ENCODE results near the gene DCDC2B. TPM values are rescaled to one million over a fixed set of nuclear protein-coding genes. Genes with fewer than 3 reads are reported as not detected.
A peak's percentile ranks its signal among the peaks of the same experiment; 100 is the strongest.

Gene DCDC2B
- polyA plus RNA-seq, 2 of the 4 experiments (the other 2 are of a cell fraction) = not detected

DNA sequence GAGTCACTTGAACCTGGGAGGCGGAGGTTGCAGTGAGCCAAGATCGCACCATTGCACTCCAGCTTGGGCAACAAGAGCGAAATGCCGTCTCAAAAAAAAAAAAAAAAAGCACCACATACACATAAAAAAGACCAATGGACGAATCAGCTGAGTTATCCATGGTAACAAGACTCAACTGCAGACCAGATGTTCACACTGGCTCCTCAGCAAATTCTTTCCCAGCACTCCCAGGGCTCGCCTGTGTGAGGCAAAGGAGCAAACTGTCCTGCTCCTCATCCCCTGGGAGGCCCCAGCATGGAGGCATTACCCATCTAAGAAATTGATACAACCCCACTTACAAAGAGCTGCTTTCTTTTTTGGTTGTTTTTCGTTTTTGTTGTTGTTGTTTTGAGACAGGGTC lies 10.1 kb downstream of the DCDC2B start:
- ATAC-seq = no peak
- CTCF ChIA-PET = interaction anchor here (1.2 to 10.4 kb wide), 3 partner anchors 21 to 98 kb away, joined by 4 to 96 read pairs (median 20); partner anchors contain the start of genes FAM167B and LCK

DNA sequence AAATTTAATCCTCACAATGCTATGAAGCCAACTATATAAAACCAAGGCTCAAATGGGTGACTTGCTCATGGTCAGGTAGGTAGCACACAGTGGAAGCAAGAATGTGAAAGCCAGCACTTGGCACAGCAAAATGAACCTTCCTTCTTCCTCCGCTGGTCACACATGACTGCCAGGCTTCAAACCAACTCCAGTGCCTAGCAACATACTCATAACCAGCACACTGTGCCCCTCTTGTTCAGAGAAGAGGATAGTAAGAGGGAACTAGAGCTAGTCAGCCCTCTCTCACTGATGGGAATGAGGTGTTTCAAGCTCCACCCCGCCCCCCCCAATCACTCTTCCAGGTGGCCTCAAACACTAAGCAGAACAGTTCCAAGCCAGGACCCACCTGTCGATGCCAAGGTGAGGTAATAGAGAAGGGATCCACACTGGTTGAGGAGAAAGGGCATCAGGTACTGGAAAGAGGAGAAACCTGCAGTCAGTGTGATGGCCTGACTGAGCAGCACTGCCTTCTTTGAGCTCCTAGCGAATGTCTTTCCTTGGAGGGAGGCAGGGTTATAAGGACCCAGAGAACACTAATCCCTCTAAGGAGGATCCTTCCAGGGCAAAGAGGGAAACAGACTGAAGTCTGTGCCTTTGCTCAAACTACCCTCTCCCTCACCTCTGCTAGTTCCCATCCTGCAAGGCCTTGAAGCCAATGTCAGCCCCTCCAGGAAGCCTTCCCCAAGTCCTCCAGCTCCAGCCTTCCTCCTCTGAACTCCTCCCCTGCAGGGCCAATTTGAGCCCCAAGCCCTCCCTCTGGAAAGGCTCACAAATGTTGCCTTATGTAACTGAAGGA lies 12.1 kb downstream of the DCDC2B start:
- FAIRE-seq = no peak

More for the DNA sequence above, 10.1 kb downstream of the DCDC2B start:
- Histone ChIP-seq H3K4me3 (no peak overlapping the region), H3K4me1 (peaks cover 17% of the 10 kb centered on the region), H3K4me2 (no peak overlapping the region), H3K27ac (no peak overlapping the region), H3K9me3 (no peaks in the 10 kb centered on the region)
- DNase-seq (ENCODE audit: low read depth in 1 of 2, low spot score in 1 of 2) (no peak), FAIRE-seq (no peak)
- POLR2A ChIA-PET = no interaction called here
- WGBS (ENCODE audit: missing lambda C conversion rate) = 87% methylated on average over 7 of the region's 7 CpGs
- TF ChIP-seq POLR2AphosphoS2 (conservative IDR thresholded peaks at IDR 0.05; ENCODE audit: low read length) = no peak
- TF ChIP-seq HEYL (CRISPR knock-in tag; IDR thresholded peaks at IDR 0.05) = no peak
- no peak for TF ChIP-seq CBX2 (IDR thresholded peaks at IDR 0.05; ENCODE audit: borderline replicate concordance, low read depth)
- TF ChIP-seq FOXS1 (CRISPR knock-in tag; IDR thresholded peaks at IDR 0.05) = no peak
- no peak for TF ChIP-seq MAZ (IDR thresholded peaks at IDR 0.05; ENCODE audit: borderline replicate concordance, low read depth, low read length)
- no peak for TF ChIP-seq POLR2A (IDR thresholded peaks at IDR 0.05; ENCODE audit: low read length)
- no peak for TF ChIP-seq TP53 (CRISPR knock-in tag; IDR thresholded peaks at IDR 0.05)
- TF ChIP-seq ESRRA (IDR thresholded peaks at IDR 0.05; ENCODE audit: borderline replicate concordance, low read length) = no peak
- TF ChIP-seq KDM5A (IDR thresholded peaks at IDR 0.05) = no peak
- no peak for TF ChIP-seq MAFK (IDR thresholded peaks at IDR 0.05; ENCODE audit: partially characterized antibody)
- no peak for TF ChIP-seq JUNB (IDR thresholded peaks at IDR 0.05)
- TF ChIP-seq NR3C1 (IDR thresholded peaks at IDR 0.05) = no peak
- no peak for TF ChIP-seq SREBF2 (IDR thresholded peaks at IDR 0.05)
- TF ChIP-seq CBX8 (IDR thresholded peaks at IDR 0.05) = no peak
- TF ChIP-seq, protein P1, sequence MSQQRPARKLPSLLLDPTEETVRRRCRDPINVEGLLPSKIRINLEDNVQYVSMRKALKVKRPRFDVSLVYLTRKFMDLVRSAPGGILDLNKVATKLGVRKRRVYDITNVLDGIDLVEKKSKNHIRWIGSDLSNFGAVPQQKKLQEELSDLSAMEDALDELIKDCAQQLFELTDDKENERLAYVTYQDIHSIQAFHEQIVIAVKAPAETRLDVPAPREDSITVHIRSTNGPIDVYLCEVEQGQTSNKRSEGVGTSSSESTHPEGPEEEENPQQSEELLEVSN (IDR thresholded peaks at IDR 0.05; ENCODE audit: borderline replicate concordance, low read depth) = no peak
- TF ChIP-seq JUN (IDR thresholded peaks at IDR 0.05) = no peak
- no peak for TF ChIP-seq HOXB5 (CRISPR knock-in tag; IDR thresholded peaks at IDR 0.05)
- TF ChIP-seq KDM1A (IDR thresholded peaks at IDR 0.05; ENCODE audit: low read depth) = no peak
- TF ChIP-seq, protein P2, sequence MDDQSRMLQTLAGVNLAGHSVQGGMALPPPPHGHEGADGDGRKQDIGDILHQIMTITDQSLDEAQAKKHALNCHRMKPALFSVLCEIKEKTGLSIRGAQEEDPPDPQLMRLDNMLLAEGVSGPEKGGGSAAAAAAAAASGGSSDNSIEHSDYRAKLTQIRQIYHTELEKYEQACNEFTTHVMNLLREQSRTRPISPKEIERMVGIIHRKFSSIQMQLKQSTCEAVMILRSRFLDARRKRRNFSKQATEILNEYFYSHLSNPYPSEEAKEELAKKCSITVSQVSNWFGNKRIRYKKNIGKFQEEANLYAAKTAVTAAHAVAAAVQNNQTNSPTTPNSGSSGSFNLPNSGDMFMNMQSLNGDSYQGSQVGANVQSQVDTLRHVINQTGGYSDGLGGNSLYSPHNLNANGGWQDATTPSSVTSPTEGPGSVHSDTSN (IDR thresholded peaks at IDR 0.05) = no peak

More for the DNA sequence above, 12.1 kb downstream of the DCDC2B start:
- TF ChIP-seq JUN (IDR thresholded peaks at IDR 0.05) (no peak), NPAS2 (CRISPR knock-in tag; IDR thresholded peaks at IDR 0.05; ENCODE audit: borderline replicate concordance) (no peak), KDM1A (IDR thresholded peaks at IDR 0.05; ENCODE audit: low read depth) (no peak), NR3C1 (IDR thresholded peaks at IDR 0.05) (no peak), EHMT2 (IDR thresholded peaks at IDR 0.05; ENCODE audit: low read depth) (no peak), FOSB (CRISPR knock-in tag; IDR thresholded peaks at IDR 0.05) (no peak), HOXA7 (CRISPR knock-in tag; IDR thresholded peaks at IDR 0.05) (no peak), SMC3 (IDR thresholded peaks at IDR 0.05) (no peak)
- TF ChIP-seq, protein P2 (IDR thresholded peaks at IDR 0.05) = no peak
- TF ChIP-seq, protein P3, sequence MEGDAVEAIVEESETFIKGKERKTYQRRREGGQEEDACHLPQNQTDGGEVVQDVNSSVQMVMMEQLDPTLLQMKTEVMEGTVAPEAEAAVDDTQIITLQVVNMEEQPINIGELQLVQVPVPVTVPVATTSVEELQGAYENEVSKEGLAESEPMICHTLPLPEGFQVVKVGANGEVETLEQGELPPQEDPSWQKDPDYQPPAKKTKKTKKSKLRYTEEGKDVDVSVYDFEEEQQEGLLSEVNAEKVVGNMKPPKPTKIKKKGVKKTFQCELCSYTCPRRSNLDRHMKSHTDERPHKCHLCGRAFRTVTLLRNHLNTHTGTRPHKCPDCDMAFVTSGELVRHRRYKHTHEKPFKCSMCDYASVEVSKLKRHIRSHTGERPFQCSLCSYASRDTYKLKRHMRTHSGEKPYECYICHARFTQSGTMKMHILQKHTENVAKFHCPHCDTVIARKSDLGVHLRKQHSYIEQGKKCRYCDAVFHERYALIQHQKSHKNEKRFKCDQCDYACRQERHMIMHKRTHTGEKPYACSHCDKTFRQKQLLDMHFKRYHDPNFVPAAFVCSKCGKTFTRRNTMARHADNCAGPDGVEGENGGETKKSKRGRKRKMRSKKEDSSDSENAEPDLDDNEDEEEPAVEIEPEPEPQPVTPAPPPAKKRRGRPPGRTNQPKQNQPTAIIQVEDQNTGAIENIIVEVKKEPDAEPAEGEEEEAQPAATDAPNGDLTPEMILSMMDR (IDR thresholded peaks at IDR 0.05) = no peak
- POLR2A ChIA-PET = no interaction called here
- Histone ChIP-seq H3K9me3 (no peaks in the 10 kb centered on the region), H3K4me1 (peaks cover 18% of the 10 kb centered on the region), H3K27ac (peak overlapping the region; percentile 93 to 97), H3K4me2 (peak overlapping the region; percentile 94), H3K4me3 (peak overlapping the region; percentile 86)
- WGBS (ENCODE audit: missing lambda C conversion rate) = 90% methylated on average over 4 of the region's 4 CpGs
- ATAC-seq = no peak
- no peak for DNase-seq (ENCODE audit: low read depth in 1 of 2, low spot score in 1 of 2)
- CTCF ChIA-PET = interaction anchor here (0.8 to 10.4 kb wide), 5 partner anchors 9 to 96 kb away, joined by 3 to 96 read pairs (median 4); partner anchors contain the start of genes FAM167B and LCK
